ENCODE results near the gene ZFAND3. TPM values are rescaled to one million over a fixed set of nuclear protein-coding genes. Genes with fewer than 3 reads are reported as not detected.
"Not testable (repeated sequence)": the region's sequence is repeated elsewhere in the genome, so short reads cannot be mapped to it uniquely, and the experiment has no call there.

Gene ZFAND3
- total and polyA plus RNA-seq, 2 donors (not counting 1 experiment from before 2014, with no cell fraction given) = 13.5 to 58.3 TPM

- H3K9me3 ChIP-seq (ENCODE audit: control extremely low read depth in 1 of 3, control insufficient read depth in 2 of 3, insufficient read depth in 1 of 3, low read length in 2 of 3) = peaks cover 0 to 12% (median 0%) of the 10 kb centered on the region in 3 donors
- peaks cover 16% of the 10 kb centered on the region for H4K20me1 ChIP-seq (ENCODE audit: control insufficient read depth, insufficient read depth, low read length, poor library complexity, severe bottlenecking)
- H3K79me2 ChIP-seq (ENCODE audit: control insufficient read depth, insufficient read depth, low read length) = peaks cover 80% of the 10 kb centered on the region
- Mint-ChIP-seq H3K4me3 (peak overlapping the region; percentile 64), H3K27ac (peak overlapping the region; percentile 78), H3K27me3 (no peaks in the 10 kb centered on the region), H3K4me1 (peaks cover 59% of the 10 kb centered on the region), H3K9me3 (ENCODE audit: insufficient read depth) (peaks cover 4% of the 10 kb centered on the region)
- ATAC-seq (ENCODE audit: low read depth) (no peak), DNase-seq (peak; percentile 12)
- peak overlapping the region; percentile 1 to 34 for H3K27ac ChIP-seq (ENCODE audit: low read length in 2 of 2)
- peak overlapping the region in 1 of 5 experiments; percentile 10 for H3K4me3 ChIP-seq (ENCODE audit: control extremely low read depth in 1 of 5, extremely low read depth in 1 of 5, insufficient read depth in 1 of 5, low read depth in 2 of 5, low read length in 4 of 5)
- no peak overlapping the region for H3K9ac ChIP-seq (ENCODE audit: low read length)
- ChIA-PET CTCF (interaction anchor here (1.5 kb wide), 1 partner anchor 12 kb away, joined by 3 read pairs; no protein-coding TSS in a partner anchor), POLR2A (no interaction called here)
- peaks cover 11 to 13% of the 10 kb centered on the region in 2 donors for H3K4me1 ChIP-seq (ENCODE audit: control insufficient read depth in 2 of 2, insufficient read depth in 2 of 2, low read length in 2 of 2)
- no CpG with 5 or more reads among the region's 3 CpGs for WGBS (ENCODE audit: insufficient coverage)
- H2AFZ ChIP-seq (ENCODE audit: insufficient read depth, low read depth, low read length, poor library complexity, severe bottlenecking) = peak overlapping the region; percentile 44
- intact Hi-C loops (cut with micrococcal nuclease) = no loop called here
- H3K36me3 ChIP-seq (replicated peaks in 1 of 2; ENCODE audit: control extremely low read depth in 1 of 2, control insufficient read depth in 1 of 2, extremely low read depth in 1 of 2, insufficient read depth in 2 of 2, low read length in 1 of 2) = no peaks in the 10 kb centered on the region
- no peaks in the 10 kb centered on the region for H3K27me3 ChIP-seq (replicated peaks in 1 of 4; ENCODE audit: control extremely low read depth in 1 of 4, control insufficient read depth in 3 of 4, insufficient read depth in 4 of 4, low read length in 3 of 4)
- TF ChIP-seq CTCF (IDR thresholded peaks at IDR 0.05) (no peak), EZH2 (IDR thresholded peaks at IDR 0.05; ENCODE audit: borderline replicate concordance, insufficient read depth, low read depth, low read length, poor library complexity, severe bottlenecking) (no peak)
- peak overlapping the region; percentile 31 for H3K4me2 ChIP-seq (replicated peaks; ENCODE audit: low read depth, low read length, poor library complexity, severe bottlenecking)
Observed at GRCh38 chr6:37893257-37893656, 73.7 kb downstream of the ZFAND3 start.

- H3K27ac Mint-ChIP-seq = peak overlapping the region; percentile 78
- POLR2A ChIA-PET; H3K27me3 Mint-ChIP-seq; H3K9ac ChIP-seq (ENCODE audit: low read length); H3K9me3 Mint-ChIP-seq (ENCODE audit: insufficient read depth); intact Hi-C loops (cut with micrococcal nuclease); H3K36me3 ChIP-seq (replicated peaks in 1 of 2; ENCODE audit: control extremely low read depth in 1 of 2, control insufficient read depth in 1 of 2, extremely low read depth in 1 of 2, insufficient read depth in 2 of 2, low read length in 1 of 2); H3K27me3 ChIP-seq (replicated peaks in 1 of 4; ENCODE audit: control extremely low read depth in 1 of 4, control insufficient read depth in 3 of 4, insufficient read depth in 4 of 4, low read length in 3 of 4): not testable (repeated sequence)
- peak; percentile 33 for ATAC-seq (ENCODE audit: low read depth)
- H3K79me2 ChIP-seq (ENCODE audit: control insufficient read depth, insufficient read depth, low read length) = peaks cover 78% of the 10 kb centered on the region
- peak overlapping the region; percentile 64 for H3K4me3 Mint-ChIP-seq
- 69% methylated on average over 6 of the region's 9 CpGs for WGBS (ENCODE audit: insufficient coverage)
- H3K4me2 ChIP-seq (replicated peaks; ENCODE audit: low read depth, low read length, poor library complexity, severe bottlenecking) = peak overlapping the region; percentile 31
- H3K27ac ChIP-seq (ENCODE audit: low read length in 2 of 2) = peak overlapping the region; percentile 9 to 34
- peak overlapping the region in 1 of 5 experiments; percentile 10 for H3K4me3 ChIP-seq (ENCODE audit: control extremely low read depth in 1 of 5, extremely low read depth in 1 of 5, insufficient read depth in 1 of 5, low read depth in 2 of 5, low read length in 4 of 5)
- peaks cover 0 to 12% (median 0%) of the 10 kb centered on the region in 3 donors for H3K9me3 ChIP-seq (ENCODE audit: control extremely low read depth in 1 of 3, control insufficient read depth in 2 of 3, insufficient read depth in 1 of 3, low read length in 2 of 3)
- H3K4me1 Mint-ChIP-seq = peaks cover 56% of the 10 kb centered on the region
- CTCF ChIA-PET = interaction anchor here (1.5 kb wide), 1 partner anchor 13 kb away, joined by 3 read pairs; no protein-coding TSS in a partner anchor
- peak overlapping the region; percentile 44 for H2AFZ ChIP-seq (ENCODE audit: insufficient read depth, low read depth, low read length, poor library complexity, severe bottlenecking)
- H4K20me1 ChIP-seq (ENCODE audit: control insufficient read depth, insufficient read depth, low read length, poor library complexity, severe bottlenecking) = peaks cover 16% of the 10 kb centered on the region
- peaks cover 11 to 13% of the 10 kb centered on the region in 2 donors for H3K4me1 ChIP-seq (ENCODE audit: control insufficient read depth in 2 of 2, insufficient read depth in 2 of 2, low read length in 2 of 2)
- DNase-seq = peak; percentile 40
Observed at GRCh38 chr6:37893734-37894133, 74.2 kb downstream of the ZFAND3 start.
